Stimulated activated CD4-positive, alpha-beta T cell treated with anti-CD3 and anti-CD28 coated beads, Interleukin-1b, Interleukin-23, amount 100 ng/mL, for 24 hours (primary cell): ENCODE data around the gene NRIP1.

Source experiments
- DNase-seq, 4 experiments: peaks; one replicate each; pipeline ENCODE4 v3.0.0-alpha.2; 2020; ENCODE audit warnings: low read depth in 4 of 4, low spot score in 1 of 4

The NRIP1 gene

GRCh38 chr21:14923468-14923867, 141.3 kb downstream of the NRIP1 start:
- DNase-seq = no peak

- no peak for DNase-seq
Observed at GRCh38 chr21:14922980-14923379, 141.8 kb downstream of the NRIP1 start.

- DNase-seq = no peak
Observed at GRCh38 chr21:14918527-14918926, 146.3 kb downstream of the NRIP1 start.

- DNase-seq = no peak
Observed at GRCh38 chr21:14917762-14918161, 147.0 kb downstream of the NRIP1 start.

- DNase-seq = no peak
Observed at GRCh38 chr21:14916676-14917141, 148.1 kb downstream of the NRIP1 start.

- no peak for DNase-seq
Observed at GRCh38 chr21:14913638-14914037, 151.2 kb downstream of the NRIP1 start.

GRCh38 chr21:14911351-14911750, 153.4 kb downstream of the NRIP1 start:
- DNase-seq = no peak
